HG02973 (cell line): Measurements from ENCODE around the gene KCND2.
"Not testable (repeated sequence)": the region's sequence is repeated elsewhere in the genome, so short reads cannot be mapped to it uniquely, and the experiment has no call there.

Experiments
- ATAC-seq: cut with Tn5 transposase; IDR thresholded peaks from one replicate; pipeline ENCODE4 v1.9.1; 2021; ENCODE audit warnings: moderate library complexity; ENCODE audit not compliant: unreplicated experiment

KCND2 gene

GRCh38 chr7:120691915-120692314 is 418.9 kb downstream of the KCND2 start:
- no peak for ATAC-seq

DNA sequence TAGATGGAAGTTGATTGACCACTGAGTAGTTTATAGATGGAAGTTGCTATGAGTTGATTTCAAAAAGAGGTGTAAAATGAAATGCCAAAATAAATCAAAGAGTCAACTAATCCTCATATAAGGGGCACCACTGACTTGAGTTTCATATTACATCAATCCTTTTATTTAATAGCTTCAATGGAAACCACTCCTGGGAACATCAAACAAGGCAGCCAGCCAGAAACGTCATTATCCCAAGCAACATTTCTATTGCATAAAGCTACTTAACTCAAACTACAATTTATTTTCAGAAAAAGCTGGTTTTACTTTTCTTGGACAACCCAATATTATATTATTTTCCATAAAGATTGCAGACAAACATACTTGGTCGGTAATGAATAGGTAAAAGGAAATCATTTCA is 422.9 kb downstream of the KCND2 start:
- ATAC-seq: no peak

- no peak for ATAC-seq
These were observed 427.8 kb downstream of the KCND2 start for GRCh38 chr7:120700796-120701195.

GRCh38 chr7:120702408-120702807 is 429.4 kb downstream of the KCND2 start:
- not testable (repeated sequence) for ATAC-seq

GRCh38 chr7:120703585-120704240 is 430.7 kb downstream of the KCND2 start:
- ATAC-seq: no peak

- ATAC-seq: no peak
These were observed 436.4 kb downstream of the KCND2 start for GRCh38 chr7:120709252-120709971.

DNA sequence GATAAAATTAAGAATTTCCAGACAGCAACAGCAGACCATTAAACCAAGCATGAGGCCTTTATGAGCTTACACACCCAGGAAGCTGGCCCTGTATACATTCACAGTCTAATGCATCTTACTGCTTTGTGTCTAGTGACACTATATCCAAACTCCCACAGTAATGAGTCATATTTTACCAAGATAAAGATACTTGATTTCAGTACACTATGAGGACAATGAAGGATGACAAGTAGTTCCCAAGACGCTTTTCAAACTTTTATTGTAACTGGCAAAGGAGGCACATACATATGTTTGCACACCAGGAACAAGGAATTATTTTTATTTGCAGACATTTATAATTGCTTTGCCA is 437.0 kb downstream of the KCND2 start:
- no peak for ATAC-seq

DNA sequence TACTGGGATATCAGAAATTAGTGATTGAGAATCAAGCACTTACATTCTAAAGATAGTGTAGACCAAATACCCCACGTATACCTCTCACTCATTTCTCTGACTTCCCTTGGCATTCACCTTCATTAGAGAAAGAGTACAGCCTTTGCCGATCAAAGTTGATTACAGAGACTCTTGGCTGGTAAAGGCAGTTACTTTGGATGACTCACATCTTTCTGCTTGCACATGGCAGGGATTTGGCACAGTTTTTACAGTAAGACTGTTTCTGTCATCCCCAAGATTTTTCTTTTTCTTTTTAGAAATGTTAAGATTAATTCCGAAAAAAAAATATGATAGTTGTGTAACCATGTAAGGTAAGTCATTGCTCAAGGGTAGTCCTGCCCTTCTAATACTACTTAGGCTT is 442.0 kb downstream of the KCND2 start:
- ATAC-seq: no peak

GRCh38 chr7:120716307-120716706 is 443.3 kb downstream of the KCND2 start:
- ATAC-seq: no peak

- no peak for ATAC-seq
These were observed 444.2 kb downstream of the KCND2 start for GRCh38 chr7:120717166-120717565.

- no peak for ATAC-seq
These were observed 445.4 kb downstream of the KCND2 start for GRCh38 chr7:120718361-120718760.

- ATAC-seq: no peak
These were observed 447.3 kb downstream of the KCND2 start for GRCh38 chr7:120720317-120720716.

- ATAC-seq: no peak
These were observed 450.8 kb downstream of the KCND2 start for GRCh38 chr7:120723465-120724385.

- ATAC-seq: no peak
These were observed 451.5 kb downstream of the KCND2 start for GRCh38 chr7:120724448-120724847.

GRCh38 chr7:120724955-120725354 is 452.0 kb downstream of the KCND2 start:
- no peak for ATAC-seq

GRCh38 chr7:120725376-120726039 is 452.5 kb downstream of the KCND2 start:
- ATAC-seq: no peak

GRCh38 chr7:120729245-120729644 is 456.3 kb downstream of the KCND2 start:
- no peak for ATAC-seq

GRCh38 chr7:120731271-120731670 is 458.3 kb downstream of the KCND2 start:
- ATAC-seq: no peak

DNA sequence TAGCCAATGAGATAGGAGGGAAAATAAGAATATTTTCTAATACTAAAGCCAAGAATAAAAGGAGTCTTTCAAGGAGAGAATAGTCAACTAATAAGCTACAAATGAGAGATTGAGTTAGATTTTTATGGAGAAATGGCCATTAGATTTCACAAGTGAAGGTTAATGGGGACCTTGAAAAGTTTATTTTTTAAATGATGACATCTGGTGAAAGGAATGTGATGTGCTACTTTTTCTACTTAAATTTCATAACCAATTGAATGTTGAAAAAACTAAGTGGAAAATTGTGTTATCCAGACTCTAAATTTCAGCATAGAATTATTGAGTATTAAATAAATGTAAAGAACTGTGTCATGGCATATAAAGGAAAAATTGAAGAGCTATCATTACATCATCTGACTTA is 459.3 kb downstream of the KCND2 start:
- ATAC-seq: no peak

- ATAC-seq: no peak
These were observed 460.2 kb downstream of the KCND2 start for GRCh38 chr7:120733143-120733542.

DNA sequence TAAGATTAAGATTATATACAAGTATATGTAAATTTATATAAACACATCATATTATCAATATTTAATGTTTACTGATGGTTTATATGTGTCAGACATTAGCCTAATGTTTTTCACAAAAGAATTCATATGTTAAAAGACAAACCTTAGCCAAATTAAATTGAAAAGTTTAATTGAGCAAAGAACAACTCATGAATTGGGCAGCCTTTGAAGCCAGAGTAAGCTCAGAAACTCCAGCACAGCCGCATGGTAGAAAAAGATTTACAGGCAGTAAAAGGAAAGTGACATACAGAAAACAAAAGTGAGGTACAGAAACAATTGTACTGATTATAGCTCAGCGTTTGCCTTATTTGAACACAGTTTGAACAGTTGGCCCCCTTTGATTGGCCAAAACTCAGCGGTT is 460.9 kb downstream of the KCND2 start:
- ATAC-seq: no peak
